ENCODE data around the gene AP1M1.
A peak's percentile ranks its signal among the peaks of the same experiment; 100 is the strongest.

The AP1M1 gene

DNA sequence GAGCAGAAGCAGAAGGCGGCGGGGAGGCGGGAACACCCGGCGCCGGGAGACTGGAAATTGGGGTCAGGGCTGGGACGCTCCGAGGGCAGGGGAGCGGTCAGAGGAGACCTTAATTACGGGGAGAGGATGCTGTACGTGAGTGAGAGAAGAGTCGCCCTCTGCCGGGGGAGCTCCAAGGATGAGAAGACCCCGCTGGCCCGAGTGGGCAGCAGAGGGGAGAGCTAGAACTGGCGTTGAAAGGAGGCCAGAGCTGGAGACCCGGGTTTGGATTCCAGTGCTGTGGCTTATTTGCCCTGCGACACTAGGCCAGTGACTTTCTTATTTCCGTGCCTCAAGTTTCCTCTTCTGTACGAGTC, 12.0 kb upstream of the AP1M1 start:
- Histone ChIP-seq H3K9me3 (no peaks in the 10 kb centered on the region), H3K36me3 (peaks cover 41% of the 10 kb centered on the region), H3K4me3 (ENCODE audit: low read depth in 1 of 2, low read length in 1 of 2) (peak overlapping the region; percentile 99), H3K27ac (peak overlapping the region; percentile 81), H3K27me3 (no peaks in the 10 kb centered on the region), H3K4me1 (ENCODE audit: control insufficient read depth in 1 of 2, insufficient read depth in 1 of 2, low read depth in 1 of 2, low read length in 1 of 2) (peaks cover 27 to 28% of the 10 kb centered on the region in 2 experiments)
- TF ChIP-seq, protein P1, sequence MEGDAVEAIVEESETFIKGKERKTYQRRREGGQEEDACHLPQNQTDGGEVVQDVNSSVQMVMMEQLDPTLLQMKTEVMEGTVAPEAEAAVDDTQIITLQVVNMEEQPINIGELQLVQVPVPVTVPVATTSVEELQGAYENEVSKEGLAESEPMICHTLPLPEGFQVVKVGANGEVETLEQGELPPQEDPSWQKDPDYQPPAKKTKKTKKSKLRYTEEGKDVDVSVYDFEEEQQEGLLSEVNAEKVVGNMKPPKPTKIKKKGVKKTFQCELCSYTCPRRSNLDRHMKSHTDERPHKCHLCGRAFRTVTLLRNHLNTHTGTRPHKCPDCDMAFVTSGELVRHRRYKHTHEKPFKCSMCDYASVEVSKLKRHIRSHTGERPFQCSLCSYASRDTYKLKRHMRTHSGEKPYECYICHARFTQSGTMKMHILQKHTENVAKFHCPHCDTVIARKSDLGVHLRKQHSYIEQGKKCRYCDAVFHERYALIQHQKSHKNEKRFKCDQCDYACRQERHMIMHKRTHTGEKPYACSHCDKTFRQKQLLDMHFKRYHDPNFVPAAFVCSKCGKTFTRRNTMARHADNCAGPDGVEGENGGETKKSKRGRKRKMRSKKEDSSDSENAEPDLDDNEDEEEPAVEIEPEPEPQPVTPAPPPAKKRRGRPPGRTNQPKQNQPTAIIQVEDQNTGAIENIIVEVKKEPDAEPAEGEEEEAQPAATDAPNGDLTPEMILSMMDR (IDR thresholded peaks at IDR 0.05), result no peak

GRCh38 chr19:16188521-16188920, 9.2 kb upstream of the AP1M1 start:
- H3K27ac ChIP-seq, result no peak overlapping the region
- TF ChIP-seq, protein P1 (IDR thresholded peaks at IDR 0.05), result no peak
- H3K4me3 ChIP-seq (ENCODE audit: low read depth in 1 of 2, low read length in 1 of 2), result no peak overlapping the region
- no peaks in the 10 kb centered on the region for H3K27me3 ChIP-seq
- peaks cover 67% of the 10 kb centered on the region for H3K36me3 ChIP-seq
- H3K4me1 ChIP-seq (ENCODE audit: control insufficient read depth in 1 of 2, insufficient read depth in 1 of 2, low read depth in 1 of 2, low read length in 1 of 2), result peaks cover 20 to 22% of the 10 kb centered on the region in 2 experiments
- no peaks in the 10 kb centered on the region for H3K9me3 ChIP-seq

- TF ChIP-seq, protein P1 (IDR thresholded peaks at IDR 0.05), result no peak
- peaks cover 68% of the 10 kb centered on the region for H3K36me3 ChIP-seq
Observed at GRCh38 chr19:16190198-16190597, 7.5 kb upstream of the AP1M1 start.

DNA sequence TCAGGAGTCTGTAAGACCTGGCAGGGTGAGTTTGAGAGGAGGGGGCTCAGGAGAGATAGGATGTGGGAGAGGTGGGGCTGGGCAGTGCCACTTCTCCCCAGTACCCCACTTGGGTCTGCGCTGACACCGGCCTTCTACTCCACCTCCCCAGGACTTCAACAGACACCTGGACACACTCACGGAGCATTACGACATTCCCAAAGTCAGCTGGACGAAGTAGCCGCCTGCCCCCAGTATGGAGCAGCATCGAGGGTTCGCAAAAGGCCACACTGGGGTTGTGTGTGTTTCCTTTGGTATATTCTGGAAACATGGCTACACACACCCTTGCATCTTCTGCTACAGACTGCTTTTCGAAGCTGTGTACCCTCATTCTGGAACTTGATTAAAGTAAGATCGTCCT, 7.0 kb upstream of the AP1M1 start:
- TF ChIP-seq, protein P1 (IDR thresholded peaks at IDR 0.05), result no peak
- H3K27ac ChIP-seq, result no peak overlapping the region
- peaks cover 12 to 13% of the 10 kb centered on the region in 2 experiments for H3K4me1 ChIP-seq (ENCODE audit: control insufficient read depth in 1 of 2, insufficient read depth in 1 of 2, low read depth in 1 of 2, low read length in 1 of 2)
- no peak overlapping the region for H3K4me3 ChIP-seq (ENCODE audit: low read depth in 1 of 2, low read length in 1 of 2)
- no peaks in the 10 kb centered on the region for H3K9me3 ChIP-seq
- no peaks in the 10 kb centered on the region for H3K27me3 ChIP-seq
- H3K36me3 ChIP-seq, result peaks cover 68% of the 10 kb centered on the region

More at GRCh38 chr19:16190198-16190597, 7.5 kb upstream of the AP1M1 start:
- Histone ChIP-seq H3K4me1 (ENCODE audit: control insufficient read depth in 1 of 2, insufficient read depth in 1 of 2, low read depth in 1 of 2, low read length in 1 of 2) (peaks cover 15% of the 10 kb centered on the region in 2 experiments), H3K27me3 (no peaks in the 10 kb centered on the region), H3K27ac (no peak overlapping the region), H3K4me3 (ENCODE audit: low read depth in 1 of 2, low read length in 1 of 2) (no peak overlapping the region), H3K9me3 (no peaks in the 10 kb centered on the region)

- no peaks in the 10 kb centered on the region for H3K9me3 ChIP-seq
- H3K36me3 ChIP-seq, result peaks cover 68% of the 10 kb centered on the region
- H3K4me1 ChIP-seq (ENCODE audit: control insufficient read depth in 1 of 2, insufficient read depth in 1 of 2, low read depth in 1 of 2, low read length in 1 of 2), result peaks cover 6 to 7% of the 10 kb centered on the region in 2 experiments
Observed at GRCh38 chr19:16191216-16191908, 6.3 kb upstream of the AP1M1 start.

More at GRCh38 chr19:16191216-16191908, 6.3 kb upstream of the AP1M1 start:
- H3K27me3 ChIP-seq, result no peaks in the 10 kb centered on the region
- no peak overlapping the region for H3K4me3 ChIP-seq (ENCODE audit: low read depth in 1 of 2, low read length in 1 of 2)
- TF ChIP-seq, protein P1 (IDR thresholded peaks at IDR 0.05), result no peak
- no peak overlapping the region for H3K27ac ChIP-seq

All from neutrophil (primary cell).